GM18861 (cell line): ENCODE data around the gene IDH3B.

Source experiments
- ATAC-seq: cut with Tn5 transposase; IDR thresholded peaks from one replicate; pipeline ENCODE4 v1.9.1; 2021; ENCODE audit not compliant: unreplicated experiment

The IDH3B gene

GRCh38 chr20:2624190-2624589 lies 39.8 kb downstream of the IDH3B start:
- no peak for ATAC-seq

DNA sequence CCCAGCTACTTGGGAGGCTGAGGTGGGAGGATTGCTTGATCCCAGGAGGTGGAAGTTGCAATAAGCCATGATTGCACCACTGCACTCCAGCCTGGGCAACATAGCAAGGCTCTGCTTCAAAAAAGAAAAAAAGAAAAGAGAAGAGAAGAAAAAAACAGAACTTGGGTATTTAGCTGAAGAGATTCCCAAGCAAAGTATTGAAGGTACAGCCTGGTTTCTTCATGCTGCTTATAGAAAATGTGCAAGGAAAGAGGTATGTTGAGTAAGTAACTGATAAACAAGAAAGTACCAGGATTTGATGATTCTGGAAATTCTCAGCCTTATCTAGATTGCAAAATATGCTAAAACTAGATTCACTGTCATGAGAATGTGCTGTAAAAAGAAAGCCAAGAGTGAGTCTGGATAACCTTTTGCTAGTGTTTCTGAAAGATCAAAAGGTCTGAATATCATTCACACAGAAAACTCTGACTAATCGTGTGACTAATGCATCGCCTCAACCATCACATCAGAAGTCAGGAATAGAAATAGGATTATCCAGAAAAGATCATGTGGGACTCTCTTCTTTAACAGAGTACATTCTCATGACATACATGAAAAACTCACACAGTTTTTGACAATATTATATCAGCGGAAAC lies 43.9 kb downstream of the IDH3B start:
- ATAC-seq: no peak

DNA sequence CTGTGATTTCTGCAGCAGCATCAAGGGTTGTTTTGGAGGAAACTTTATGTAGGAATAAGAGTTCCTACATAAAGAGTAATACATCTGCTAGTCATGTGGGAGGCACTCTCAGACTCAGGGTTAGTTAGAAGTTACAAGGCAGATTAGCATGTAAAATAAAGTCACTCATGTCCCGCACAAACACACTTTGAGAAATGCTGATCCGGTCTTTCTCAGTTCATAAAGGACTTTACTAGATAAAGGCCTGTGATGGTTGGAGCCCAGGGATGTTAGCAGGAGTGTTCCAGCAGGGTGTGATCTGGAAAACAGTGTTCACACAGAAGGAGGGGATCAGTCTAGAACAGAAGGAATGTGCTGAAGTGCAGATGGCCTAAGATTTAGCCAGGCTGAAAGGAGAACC lies 44.7 kb downstream of the IDH3B start:
- no peak for ATAC-seq

DNA sequence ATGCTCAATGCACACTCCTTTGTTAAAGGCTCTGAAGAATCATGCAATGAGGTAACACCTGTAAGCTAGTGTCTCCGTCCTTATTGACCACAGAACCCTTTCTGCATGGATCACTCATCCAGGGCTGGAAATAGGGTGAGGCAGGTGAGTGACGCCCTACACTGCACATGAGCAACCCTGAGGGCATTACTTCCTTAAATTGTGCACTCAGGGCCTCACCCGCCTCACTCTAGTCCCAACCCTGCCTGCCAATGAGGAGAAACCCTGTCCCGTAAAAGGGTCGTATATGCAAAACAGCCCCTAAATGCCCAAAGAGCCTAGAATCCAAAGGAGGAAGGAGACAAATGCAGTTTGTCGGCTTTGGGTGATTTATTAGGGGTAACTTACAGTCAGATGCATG lies 45.2 kb downstream of the IDH3B start:
- ATAC-seq: no peak

GRCh38 chr20:2617099-2617714 lies 46.8 kb downstream of the IDH3B start:
- ATAC-seq: no peak

- ATAC-seq: no peak
Measured at GRCh38 chr20:2616634-2617033, 47.4 kb downstream of the IDH3B start.

DNA sequence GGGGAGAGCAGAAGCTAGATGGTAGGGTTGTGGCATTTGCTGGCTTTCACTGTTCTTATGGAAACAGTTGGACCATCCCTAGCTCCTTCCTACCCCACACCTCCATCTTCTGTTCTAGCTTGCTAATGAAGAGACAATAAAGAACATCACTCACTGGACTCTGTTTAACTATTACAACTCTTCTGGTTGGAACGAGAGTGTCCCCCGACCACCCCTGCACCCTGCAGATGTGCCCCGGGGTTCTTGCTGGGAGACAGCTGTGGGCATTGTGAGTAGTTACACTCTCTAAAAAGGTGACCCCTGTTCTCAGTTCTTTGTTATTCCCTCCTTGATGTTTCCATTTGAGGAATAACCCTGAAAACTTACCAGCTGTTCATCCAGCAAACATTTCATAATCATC lies 51.9 kb downstream of the IDH3B start:
- ATAC-seq: no peak

GRCh38 chr20:2610941-2611720 lies 52.9 kb downstream of the IDH3B start:
- ATAC-seq: no peak

DNA sequence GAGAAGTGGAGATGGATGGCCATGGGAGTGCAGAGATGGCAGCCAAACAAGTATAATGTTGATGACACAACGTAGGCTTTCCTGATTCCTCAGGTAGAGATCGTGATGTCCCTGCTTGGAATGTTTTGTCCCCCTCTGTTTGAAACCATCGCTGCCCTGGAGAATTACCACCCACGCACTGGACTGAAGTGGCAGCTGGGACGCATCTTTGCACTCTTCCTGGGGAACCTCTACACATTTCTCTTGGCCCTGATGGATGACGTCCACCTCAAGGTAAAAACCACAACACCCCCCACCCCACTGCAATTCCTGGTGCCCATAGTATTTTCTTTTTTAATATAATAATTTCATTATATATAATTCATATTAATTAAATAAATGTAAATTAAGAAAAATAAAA lies 53.7 kb downstream of the IDH3B start:
- no peak for ATAC-seq
